H1 (cell line): Measurements from ENCODE around the gene RAG2.

Experiments used
- CEBPB ChIP-seq: IDR thresholded peaks from 2 replicates; pipeline ENCODE4 v1.6.1; 2012; ENCODE audit warnings: low read depth, low read length
- CTCF ChIP-seq, 3 experiments: IDR thresholded peaks; 1 replicate in 2 of 3; 2 replicates in 1 of 3; pipeline versions ENCODE4 v1.5.1 to v1.6.1; 2011; ENCODE audit warnings: low read length in 3 of 3, mild to moderate bottlenecking in 3 of 3, inconsistent platforms in 2 of 3, low read depth in 1 of 3, moderate library complexity in 1 of 3; ENCODE audit not compliant: insufficient read depth in 1 of 3; ENCODE audit errors: control extremely low read depth in 1 of 3
- EZH2 ChIP-seq: fragments of 200-600 bp; sonication (generic); IDR thresholded peaks from 2 replicates; pipeline ENCODE4 v1.7.1; 2012; ENCODE audit warnings: low read depth, mild to moderate bottlenecking, moderate library complexity, low read length, inconsistent platforms; ENCODE audit not compliant: severe bottlenecking
- JUN ChIP-seq: IDR thresholded peaks from 2 replicates; pipeline ENCODE4 v1.6.1; 2011; ENCODE audit warnings: low read depth, mild to moderate bottlenecking, improper control_type of control experiment, low read length
- JUND ChIP-seq: IDR thresholded peaks from 2 replicates; pipeline ENCODE4 v1.6.1; 2011; ENCODE audit warnings: mild to moderate bottlenecking, improper control_type of control experiment, low read length
- NANOG ChIP-seq: IDR thresholded peaks from 2 replicates; pipeline ENCODE4 v1.6.1; 2011; ENCODE audit warnings: low read length, low read depth, mild to moderate bottlenecking, inconsistent platforms; ENCODE audit not compliant: insufficient read depth, poor library complexity, severe bottlenecking
- POLR2A ChIP-seq, 2 experiments: IDR thresholded peaks; 1 replicate in 1 of 2; 2 replicates in 1 of 2; pipeline ENCODE4 v1.6.1; 2011; ENCODE audit warnings: low read depth in 2 of 2, low read length in 2 of 2, mild to moderate bottlenecking in 2 of 2; ENCODE audit errors: control extremely low read depth in 1 of 2
- POLR2AphosphoS5 ChIP-seq: IDR thresholded peaks from 2 replicates; pipeline ENCODE4 v1.6.1; 2011; ENCODE audit warnings: low read depth, low read length
- RAD21 ChIP-seq, 2 experiments: IDR thresholded peaks in 1 of 2; conservative IDR thresholded peaks in 1 of 2; 2 replicates each; pipeline ENCODE4 v1.6.1; 2011; ENCODE audit warnings: low read depth in 2 of 2, low read length in 2 of 2, improper control_type of control experiment in 1 of 2, inconsistent platforms in 1 of 2, mild to moderate bottlenecking in 1 of 2, moderate library complexity in 1 of 2
- RFX5 ChIP-seq: IDR thresholded peaks from 2 replicates; pipeline ENCODE4 v1.6.1; 2011; ENCODE audit warnings: low read depth, low read length, improper control_type of control experiment, borderline replicate concordance
- TAF1 ChIP-seq: IDR thresholded peaks from 2 replicates; pipeline ENCODE4 v1.6.1; 2011; ENCODE audit warnings: mild to moderate bottlenecking, low read depth, low read length

DNA sequence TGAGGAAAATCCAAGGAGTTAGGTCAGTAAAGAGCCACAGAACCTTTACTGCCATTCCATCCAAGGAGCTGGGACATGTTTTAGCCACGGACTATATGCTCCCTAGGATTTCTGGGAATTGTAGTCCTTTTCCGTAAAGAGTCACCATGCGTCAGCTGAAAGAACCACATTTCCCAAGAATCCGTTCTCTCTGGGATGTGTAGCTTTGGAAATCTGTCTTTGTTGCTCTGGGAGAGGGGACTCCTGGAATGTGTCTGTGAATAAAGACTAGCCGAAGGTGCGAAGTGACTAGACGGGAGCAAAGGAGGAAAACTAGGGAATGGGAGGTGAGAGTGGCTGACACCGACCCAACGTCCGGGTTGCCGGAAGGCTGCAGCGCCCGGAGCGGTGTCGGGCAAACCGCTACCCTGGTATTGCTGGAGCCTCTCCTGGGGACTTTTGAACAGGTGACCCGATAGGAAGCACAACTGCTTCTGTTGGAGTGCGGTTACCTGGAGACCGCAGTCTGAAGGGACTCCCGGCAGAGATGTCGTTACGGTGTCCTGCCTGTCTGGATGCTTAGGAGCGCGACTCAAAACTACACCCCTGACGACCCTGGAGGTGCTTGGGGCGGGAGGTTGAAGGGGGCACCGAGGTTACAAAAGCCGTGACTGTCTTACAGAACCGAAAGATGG is 3.6 kb downstream of the RAG2 start, which contains the start of gene IFTAP:
- TF ChIP-seq RFX5 (no peak), EZH2 (no peak), JUN (no peak), POLR2A (IDR thresholded peaks at IDR 0.05; ENCODE audit: control extremely low read depth in 1 of 2, low read depth in 2 of 2, low read length in 2 of 2) (peak in 1 of 2 experiments; percentile 59; a peak in 1 of 3 replicates), TAF1 (no peak; the same call in 1 of the 2 replicates), CTCF (IDR thresholded peaks at IDR 0.05; ENCODE audit: control extremely low read depth in 1 of 3, insufficient read depth in 1 of 3, low read depth in 1 of 3, low read length in 3 of 3) (no peak), CEBPB (no peak), POLR2AphosphoS5 (no peak), RAD21 (IDR thresholded peaks at IDR 0.05 in 1 of 2, conservative IDR thresholded peaks at IDR 0.05 in 1 of 2; ENCODE audit: low read depth in 2 of 2, low read length in 2 of 2) (no peak), JUND (no peak), NANOG (no peak)
